Mucosa of descending colon (tissue), 3 donors: ENCODE results near the gene EIF2B4. TPM values are rescaled to one million over a fixed set of nuclear protein-coding genes. Genes with fewer than 3 reads are reported as not detected.
A peak's percentile ranks its signal among the peaks of the same experiment; 100 is the strongest.
"Not testable (repeated sequence)": the region's sequence is repeated elsewhere in the genome, so short reads cannot be mapped to it uniquely, and the experiment has no call there.

Experiments used
- ATAC-seq: fragments of 200-7000 bp; cut with Tn5 transposase; one replicate; pipeline ENCODE4 v1.9.1; 2020; ENCODE audit warnings: mild to moderate bottlenecking, moderate library complexity
- DNase-seq, 3 donors: peaks; one replicate each; pipeline ENCODE4 v3.0.0-alpha.2; 2020
- H3K36me3 ChIP-seq: fragments of 200-600 bp; one replicate; pipeline ENCODE4 v1.8.0; 2021; ENCODE audit warnings: low read depth, mild to moderate bottlenecking
- H3K4me1 ChIP-seq: fragments of 200-600 bp; one replicate; pipeline ENCODE4 v1.8.0; 2021; ENCODE audit warnings: low read depth, mild to moderate bottlenecking
- H3K4me3 ChIP-seq: fragments of 200-600 bp; one replicate; pipeline ENCODE4 v1.8.0; 2021; ENCODE audit warnings: mild to moderate bottlenecking
- H3K9me3 ChIP-seq: fragments of 200-600 bp; one replicate; pipeline ENCODE4 v1.8.0; 2021; ENCODE audit warnings: mild to moderate bottlenecking
- intact Hi-C, 2 donors: fragments of 100-400 bp; cut with DNase I in 1 of 2; cut with micrococcal nuclease in 1 of 2; formaldehyde crosslinking; loops; one replicate each; pipeline versions ENCODE4 v1.11.0 to v1.11.1; 2022; cut with DNase I, micrococcal nuclease
- total RNA-seq, 3 donors: library from RNA; stranded (reverse); fragmentation: NEBNext Ultra II Directional in 2 of 3; extraction: Animal tissue kit (Norgen Biotek cat#: 25700) in 2 of 3; gene quantifications; one replicate each; pipeline versions ENCODE4 v1.2.1 to v1.2.4, GENCODE V29; 2021 to 2023
- TF ChIP-seq, protein P1 (sequence below): fragments of 200-600 bp; IDR thresholded peaks from one replicate; pipeline ENCODE4 v1.8.0; 2022; ENCODE audit warnings: antibody characterized with exemption, mild to moderate bottlenecking
- donor health status: DM: no; HTN: no; CAD: no; lungs with moderate emphysema.
- donor health status: DM: no; HTN: no; CAD: no.
- donor health status: DM: no; HTN: yes; CAD: no.

EIF2B4 gene
- total RNA-seq, 3 donors from 2014 or later, result 31.4 to 59.9 (median 34.0) TPM

DNA sequence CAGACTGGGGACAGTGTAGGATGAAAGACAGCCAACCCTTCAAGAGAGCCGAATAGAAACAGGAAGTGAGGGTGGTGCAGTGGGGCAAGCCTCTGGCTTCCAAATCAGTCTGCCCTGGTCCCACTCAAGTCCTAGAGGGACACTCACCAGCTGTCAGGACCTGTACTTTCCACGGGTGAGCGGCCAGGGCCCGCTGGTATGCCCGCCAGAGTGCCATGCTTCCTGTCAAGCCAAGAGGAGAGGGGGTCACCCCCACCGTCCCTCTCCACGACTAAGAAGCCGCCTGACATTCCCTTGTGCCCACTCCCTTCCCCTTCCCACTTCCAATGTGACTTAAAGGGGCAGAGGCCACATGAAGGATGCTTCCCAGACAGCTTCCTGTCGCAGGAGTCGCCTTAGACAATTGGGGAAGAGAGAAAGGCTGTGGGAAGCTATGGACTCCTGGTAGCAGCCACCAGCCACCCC lies 47.8 kb downstream of the EIF2B4 start:
- TF ChIP-seq, protein P1, sequence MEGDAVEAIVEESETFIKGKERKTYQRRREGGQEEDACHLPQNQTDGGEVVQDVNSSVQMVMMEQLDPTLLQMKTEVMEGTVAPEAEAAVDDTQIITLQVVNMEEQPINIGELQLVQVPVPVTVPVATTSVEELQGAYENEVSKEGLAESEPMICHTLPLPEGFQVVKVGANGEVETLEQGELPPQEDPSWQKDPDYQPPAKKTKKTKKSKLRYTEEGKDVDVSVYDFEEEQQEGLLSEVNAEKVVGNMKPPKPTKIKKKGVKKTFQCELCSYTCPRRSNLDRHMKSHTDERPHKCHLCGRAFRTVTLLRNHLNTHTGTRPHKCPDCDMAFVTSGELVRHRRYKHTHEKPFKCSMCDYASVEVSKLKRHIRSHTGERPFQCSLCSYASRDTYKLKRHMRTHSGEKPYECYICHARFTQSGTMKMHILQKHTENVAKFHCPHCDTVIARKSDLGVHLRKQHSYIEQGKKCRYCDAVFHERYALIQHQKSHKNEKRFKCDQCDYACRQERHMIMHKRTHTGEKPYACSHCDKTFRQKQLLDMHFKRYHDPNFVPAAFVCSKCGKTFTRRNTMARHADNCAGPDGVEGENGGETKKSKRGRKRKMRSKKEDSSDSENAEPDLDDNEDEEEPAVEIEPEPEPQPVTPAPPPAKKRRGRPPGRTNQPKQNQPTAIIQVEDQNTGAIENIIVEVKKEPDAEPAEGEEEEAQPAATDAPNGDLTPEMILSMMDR, result no peak
- ATAC-seq (peak; percentile 31), DNase-seq (peak in 2 of 3 donors; percentile 17 to 41)
- H3K9me3 ChIP-seq, result no peaks in the 10 kb centered on the region
- peaks cover 4% of the 10 kb centered on the region for H3K36me3 ChIP-seq
- peaks cover 9% of the 10 kb centered on the region for H3K4me1 ChIP-seq
- peak overlapping the region; percentile 62 for H3K4me3 ChIP-seq
- intact Hi-C loops, result no loop called here

DNA sequence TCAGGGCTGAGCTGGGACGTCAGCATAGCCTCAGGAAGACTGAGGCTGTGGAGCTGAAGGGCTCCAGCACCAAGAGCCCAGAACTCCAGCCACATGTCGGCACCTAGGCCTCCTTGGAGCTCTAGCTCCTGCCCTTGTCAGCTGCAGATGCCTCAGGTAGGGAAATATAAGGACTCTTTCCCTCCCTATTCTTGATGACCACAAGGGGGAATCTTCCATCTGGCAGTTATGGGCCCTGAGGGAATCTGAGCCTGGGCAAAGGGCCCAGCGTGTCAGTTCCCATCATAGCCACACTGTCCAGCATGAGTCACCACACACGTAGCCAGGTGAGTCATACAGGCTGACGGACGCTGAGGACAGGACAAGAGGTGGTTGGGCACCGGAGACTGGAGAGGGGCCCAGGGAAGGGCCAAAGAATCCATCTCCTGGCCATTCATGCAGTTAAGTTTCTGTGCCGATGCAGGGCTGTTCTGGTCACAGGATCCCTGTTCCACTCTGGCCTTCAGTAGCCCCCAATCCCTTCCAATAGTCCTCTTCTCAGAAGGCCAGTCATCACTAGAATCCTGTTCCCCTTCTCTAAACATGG lies 49.1 kb downstream of the EIF2B4 start:
- DNase-seq (peak; percentile 43 to 74 (median 44)), ATAC-seq (peak; percentile 79)
- Histone ChIP-seq H3K4me3 (no peak overlapping the region), H3K9me3 (no peaks in the 10 kb centered on the region), H3K4me1 (peaks cover 9% of the 10 kb centered on the region), H3K36me3 (no peaks in the 10 kb centered on the region)
- intact Hi-C loops, result no loop called here
- TF ChIP-seq, protein P1, result no peak

DNA sequence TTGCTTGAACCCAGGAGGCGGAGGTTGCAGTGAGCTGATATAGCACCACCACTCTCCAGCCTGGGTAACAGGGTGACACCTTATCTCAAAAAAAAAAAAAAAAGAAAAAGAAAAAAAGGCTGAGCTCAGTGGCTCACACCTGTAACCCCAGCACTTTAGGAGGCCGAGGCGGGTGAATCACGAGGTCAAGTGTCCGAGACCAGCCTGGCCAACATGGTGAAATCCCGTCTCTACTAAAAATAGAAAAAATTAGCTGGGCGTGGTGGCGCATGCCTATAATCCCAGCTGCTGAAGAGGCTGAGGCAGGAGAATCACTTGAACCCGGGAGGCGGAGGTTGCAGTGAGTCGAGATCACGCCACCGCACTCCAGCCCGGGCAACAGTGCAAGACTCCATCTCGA lies 50.3 kb downstream of the EIF2B4 start:
- H3K36me3 ChIP-seq, DNase-seq, intact Hi-C loops, H3K4me3 ChIP-seq, ATAC-seq, H3K9me3 ChIP-seq, H3K4me1 ChIP-seq: not testable (repeated sequence)

DNA sequence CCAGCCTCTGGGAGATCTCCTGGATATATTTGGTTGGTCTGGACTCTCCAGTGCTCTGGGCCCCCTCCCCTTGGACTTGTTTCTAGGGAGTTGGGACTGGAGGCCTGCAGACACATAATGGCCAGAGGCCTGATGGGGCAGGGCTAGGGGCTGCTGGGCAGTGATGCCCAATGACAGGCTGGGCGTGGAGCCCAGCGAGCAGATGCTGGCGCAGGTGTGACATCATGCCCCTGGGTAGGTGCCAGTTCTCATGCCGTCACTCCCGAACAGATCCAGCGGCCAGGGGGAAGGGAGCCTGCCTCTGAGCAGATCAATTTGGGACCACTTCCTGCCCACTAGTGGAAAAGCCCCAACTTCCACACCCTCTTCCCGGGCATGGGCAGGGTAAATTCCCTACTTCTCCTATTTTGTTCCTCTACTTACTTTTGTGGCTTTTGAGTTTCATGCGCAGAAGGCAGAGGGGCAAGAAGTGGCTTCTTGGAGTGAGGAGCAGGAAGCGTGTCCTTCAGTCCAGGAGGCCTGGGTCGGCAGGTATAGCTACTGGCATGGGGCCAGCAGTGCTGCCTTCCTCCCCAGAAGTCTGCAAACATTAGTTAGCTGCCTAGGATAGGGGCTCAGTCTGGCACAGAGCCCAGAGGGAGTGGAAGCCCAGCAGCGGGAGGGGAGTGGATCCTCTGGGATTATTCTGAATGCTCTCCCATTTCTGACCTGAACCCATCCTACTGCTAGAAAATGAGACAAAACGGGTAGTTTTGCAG lies 53.3 kb downstream of the EIF2B4 start:
- Histone ChIP-seq H3K4me3 (no peak overlapping the region), H3K9me3 (no peaks in the 10 kb centered on the region), H3K36me3 (no peaks in the 10 kb centered on the region), H3K4me1 (no peaks in the 10 kb centered on the region)
- no peak for DNase-seq
- intact Hi-C loops, result no loop called here
- TF ChIP-seq, protein P1, result no peak
- no peak for ATAC-seq

DNA sequence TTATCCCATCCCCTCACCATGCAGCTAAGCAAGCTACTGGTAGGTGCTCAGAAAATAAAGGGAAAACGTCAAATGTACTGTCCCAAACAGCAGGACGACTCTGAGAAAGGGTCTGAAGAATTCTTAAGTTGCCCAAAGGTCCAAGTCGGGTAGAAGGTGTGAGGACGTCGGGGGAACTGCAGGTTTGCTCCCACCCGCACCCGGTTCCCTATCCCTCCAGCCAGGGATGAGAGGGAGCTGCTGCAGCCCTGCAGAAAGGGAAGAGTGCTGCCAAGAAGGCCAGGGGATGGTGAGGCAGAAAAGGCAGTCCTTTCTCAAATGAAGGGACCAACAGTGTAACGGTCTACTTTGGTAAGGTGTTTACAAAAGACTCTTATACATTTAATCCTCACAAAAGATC lies 55.0 kb downstream of the EIF2B4 start:
- no peak for DNase-seq
- TF ChIP-seq, protein P1, result no peak
- no peak for ATAC-seq
- H3K36me3 ChIP-seq, result no peaks in the 10 kb centered on the region
- H3K4me3 ChIP-seq, result no peak overlapping the region
- intact Hi-C loops, result no loop called here
- H3K4me1 ChIP-seq, result no peaks in the 10 kb centered on the region
- no peaks in the 10 kb centered on the region for H3K9me3 ChIP-seq

DNA sequence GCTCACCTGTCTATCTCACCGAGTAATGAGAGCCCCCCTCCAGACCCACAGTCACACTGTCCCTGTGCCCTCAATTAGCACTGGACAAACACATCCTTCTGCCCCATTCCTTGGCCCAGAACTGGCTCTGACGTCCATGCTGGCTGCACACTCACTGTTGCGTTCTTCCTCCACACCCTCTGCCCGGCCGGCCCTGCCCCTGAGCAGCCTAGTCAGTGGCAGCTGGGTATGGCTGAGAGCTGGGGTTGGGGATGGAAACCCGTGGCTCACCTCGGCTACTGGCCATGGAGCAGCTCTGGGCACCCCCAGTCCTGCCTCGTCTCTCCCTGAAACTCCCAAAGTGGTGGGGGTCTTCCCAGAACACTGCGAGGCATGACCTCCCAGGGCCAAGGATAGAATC lies 55.4 kb downstream of the EIF2B4 start:
- Histone ChIP-seq H3K4me3 (no peak overlapping the region), H3K4me1 (no peaks in the 10 kb centered on the region), H3K36me3 (no peaks in the 10 kb centered on the region), H3K9me3 (no peaks in the 10 kb centered on the region)
- TF ChIP-seq, protein P1, result no peak
- intact Hi-C loops, result no loop called here
- ATAC-seq (no peak), DNase-seq (no peak)
